Pons (tissue), 1 donor: ENCODE results near the gene OLAH.
A peak's percentile ranks its signal among the peaks of the same experiment; 100 is the strongest.
"Not testable (repeated sequence)": the region's sequence is repeated elsewhere in the genome, so short reads cannot be mapped to it uniquely, and the experiment has no call there.

Experiments used
- DNase-seq: peaks from one replicate; pipeline ENCODE4 v3.0.0-alpha.2; 2016; ENCODE audit warnings: low spot score

OLAH gene

DNA sequence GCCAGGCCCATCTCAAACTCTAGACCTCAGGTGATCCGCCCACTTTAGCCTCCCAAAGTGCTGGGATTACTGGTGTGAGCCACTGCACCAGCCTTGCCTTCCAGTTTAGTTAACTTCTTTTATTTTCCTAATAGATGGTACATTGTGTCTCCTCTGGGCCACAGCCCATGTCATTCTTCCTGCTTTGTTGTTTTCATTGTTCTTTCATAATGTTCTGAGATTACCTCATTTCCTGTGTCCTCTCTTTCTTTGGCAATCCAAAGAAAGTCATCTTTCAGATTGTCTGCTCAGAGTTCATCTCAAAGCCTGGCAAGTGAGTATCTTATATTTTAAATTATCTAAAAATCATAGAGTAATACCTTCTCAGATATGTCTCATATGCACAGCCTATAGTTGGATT, at the start of gene OLAH:
Gene OLAH (plus strand): TSS at position 270 of the 400 bp plus-strand sequence. CDS start 3,346 bp downstream, outside the sequence.
- no peak for DNase-seq

DNA sequence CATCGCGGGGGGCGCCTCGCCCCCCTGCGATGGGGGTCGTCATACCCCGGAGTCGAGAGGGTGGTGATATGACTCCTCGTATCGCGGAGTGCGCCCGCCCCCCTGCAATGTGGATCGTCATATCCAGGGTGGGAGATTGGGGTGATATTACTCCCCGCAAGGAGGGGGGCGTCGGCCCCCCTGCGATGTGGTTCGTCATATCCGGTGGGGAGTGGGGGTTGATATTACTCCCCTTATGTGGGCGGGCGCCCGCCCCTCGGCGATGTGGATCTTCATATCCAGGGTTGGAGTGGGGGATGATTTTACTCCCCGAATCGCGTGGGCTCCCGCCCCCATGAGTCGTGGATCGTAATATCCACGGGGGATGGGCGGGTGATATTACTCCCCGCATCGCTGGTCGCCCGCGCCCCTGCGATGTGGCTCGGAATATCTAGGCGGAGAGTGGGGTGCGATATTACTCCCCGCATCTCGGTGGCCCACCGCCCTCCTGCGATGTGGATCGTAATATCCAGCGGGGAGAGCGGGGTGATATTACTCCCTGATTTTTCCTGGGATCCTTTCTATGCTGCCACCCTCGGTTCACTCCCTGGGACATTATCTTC, 47.7 kb upstream of the OLAH start:
- no peak for DNase-seq

DNA sequence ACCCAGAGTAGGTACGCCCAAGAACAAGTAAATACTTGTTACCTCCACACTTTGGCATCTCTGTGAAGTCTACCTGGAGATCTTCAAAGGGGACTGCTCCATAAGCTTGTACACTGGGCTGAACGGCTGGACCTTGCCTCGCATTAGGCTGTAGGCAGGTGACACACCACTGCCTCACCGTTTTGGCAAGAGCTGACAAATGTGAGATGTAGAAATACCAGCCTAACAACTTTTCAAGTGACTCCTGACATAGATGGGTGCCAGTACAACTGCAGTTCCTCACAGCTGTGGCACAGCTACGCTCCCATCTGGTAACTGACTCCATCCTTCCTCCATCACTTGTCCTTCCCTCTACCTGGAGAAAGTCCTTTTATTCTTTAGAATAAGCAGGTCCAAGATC, 30.2 kb upstream of the OLAH start:
- DNase-seq: not testable (repeated sequence)

DNA sequence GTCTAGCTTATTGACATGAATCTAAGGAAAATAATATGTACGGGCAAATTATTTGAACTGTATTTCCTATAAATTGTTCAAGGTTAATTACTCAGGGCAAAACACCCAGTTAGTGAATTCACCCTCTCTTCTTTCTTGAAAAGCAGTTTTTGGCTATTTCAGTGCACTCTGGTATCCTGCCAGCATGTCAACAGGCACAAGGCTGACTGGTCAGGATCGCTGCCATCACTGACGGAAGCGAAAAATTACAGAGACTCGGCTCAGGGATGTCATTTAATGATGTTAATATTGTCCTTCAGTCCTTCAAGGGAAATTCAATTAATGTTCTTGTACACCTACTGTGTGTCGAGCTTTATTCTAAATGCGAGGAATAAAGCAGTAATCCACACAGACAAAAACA, 28.3 kb upstream of the OLAH start:
- no peak for DNase-seq

DNA sequence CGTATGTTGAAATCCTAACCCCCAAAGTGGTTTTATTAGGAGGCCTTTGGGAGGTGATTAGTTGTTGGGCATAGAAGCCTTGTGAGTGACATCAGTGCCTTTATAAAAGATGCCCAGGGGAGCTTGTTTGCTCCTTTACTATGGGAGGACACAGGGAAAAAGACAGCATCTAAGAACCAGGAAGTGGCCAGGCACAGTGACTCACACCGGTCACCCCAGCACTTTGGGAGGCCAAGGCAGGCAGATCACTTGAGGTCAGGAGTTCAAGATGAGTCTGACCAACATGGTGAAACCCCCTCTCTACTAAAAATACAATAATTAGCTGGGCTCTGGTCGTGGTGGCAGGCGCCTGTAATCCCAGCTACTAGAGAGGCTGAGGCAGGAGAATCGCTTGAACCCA, 22.8 kb upstream of the OLAH start:
- not testable (repeated sequence) for DNase-seq

DNA sequence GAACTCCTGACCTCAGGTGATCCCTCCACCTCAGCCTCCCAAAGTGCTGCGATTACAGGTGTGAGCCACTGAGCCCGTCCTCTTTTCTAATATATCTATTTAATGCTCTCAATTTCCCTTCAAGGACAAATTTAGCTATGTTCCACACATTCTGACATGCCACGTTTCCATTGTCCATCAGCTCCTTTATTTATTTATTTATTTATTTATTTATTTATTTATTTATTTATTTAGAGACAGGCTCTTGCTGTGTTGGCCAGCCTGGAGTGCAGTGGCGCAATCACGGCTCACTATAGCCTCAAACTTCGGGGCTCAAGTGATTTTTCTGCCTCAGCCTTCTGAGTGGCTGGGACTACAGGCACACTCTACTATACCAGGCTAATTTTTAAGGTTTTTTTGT, 20.7 kb upstream of the OLAH start:
- DNase-seq: not testable (repeated sequence)

DNA sequence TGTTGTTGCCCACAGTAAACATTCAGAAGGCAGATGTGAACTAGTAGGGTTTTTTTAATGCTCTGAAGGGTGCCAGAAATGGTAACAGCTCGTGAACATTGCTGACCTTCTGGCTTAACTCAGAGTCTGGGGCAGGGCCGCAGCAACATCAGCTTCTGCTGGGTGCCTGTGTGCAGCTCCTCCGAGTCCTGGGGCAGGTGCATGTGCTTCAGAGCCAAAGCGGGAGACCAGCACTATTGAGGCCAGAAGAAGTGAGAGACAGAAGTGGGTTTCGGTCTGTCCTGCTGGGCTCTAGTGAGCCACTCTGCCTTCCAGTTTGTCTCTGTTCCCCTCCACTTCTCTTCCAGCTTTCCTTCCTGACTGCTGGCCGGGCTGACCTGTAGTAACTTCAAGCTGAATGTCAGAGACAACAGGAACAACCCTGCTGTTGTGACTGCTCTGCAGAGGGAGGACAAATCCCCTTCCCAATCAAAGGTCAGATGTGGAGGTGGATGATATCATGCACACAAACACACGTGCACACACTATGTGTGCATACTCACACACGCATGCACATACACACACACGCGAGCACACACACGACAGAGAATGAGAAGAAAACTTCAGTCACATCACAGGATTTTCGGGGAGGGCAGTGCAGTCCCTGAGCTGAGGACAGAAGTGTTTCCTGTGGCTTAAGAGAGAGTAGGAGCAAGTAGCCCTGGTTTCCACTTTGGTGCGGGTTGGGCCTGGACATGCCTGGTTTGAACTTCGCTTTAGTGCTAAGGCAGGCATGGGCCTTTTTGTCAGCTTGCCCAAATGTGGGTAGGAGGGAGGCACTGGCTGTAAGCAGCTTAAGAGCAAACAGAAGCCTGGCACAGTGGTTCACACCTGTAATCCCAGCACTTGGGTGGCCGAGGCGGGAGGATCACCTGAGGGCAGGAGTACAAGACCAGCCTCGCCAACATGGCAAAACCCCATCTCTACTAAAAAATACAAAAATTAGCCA, 19.4 kb upstream of the OLAH start:
- not testable (repeated sequence) for DNase-seq

DNA sequence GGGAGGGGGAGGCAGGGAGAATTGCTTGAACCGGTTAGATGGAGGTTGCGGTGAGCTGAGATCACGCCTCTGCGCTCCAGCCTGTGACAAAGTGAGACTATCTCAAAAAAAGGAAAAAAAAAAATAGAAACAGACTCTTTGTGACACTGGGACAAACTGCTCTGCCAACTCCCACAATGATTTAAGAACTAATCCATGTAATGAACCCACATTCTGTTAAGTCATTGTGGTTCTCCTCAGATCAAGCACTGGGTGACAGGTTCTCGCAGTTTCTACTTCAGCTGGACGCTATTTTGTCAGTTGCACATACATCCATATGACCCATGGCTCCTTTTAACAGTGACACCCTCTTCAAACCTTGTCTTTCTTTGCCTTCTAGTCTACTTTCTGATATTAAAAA, 18.7 kb upstream of the OLAH start:
- not testable (repeated sequence) for DNase-seq

DNA sequence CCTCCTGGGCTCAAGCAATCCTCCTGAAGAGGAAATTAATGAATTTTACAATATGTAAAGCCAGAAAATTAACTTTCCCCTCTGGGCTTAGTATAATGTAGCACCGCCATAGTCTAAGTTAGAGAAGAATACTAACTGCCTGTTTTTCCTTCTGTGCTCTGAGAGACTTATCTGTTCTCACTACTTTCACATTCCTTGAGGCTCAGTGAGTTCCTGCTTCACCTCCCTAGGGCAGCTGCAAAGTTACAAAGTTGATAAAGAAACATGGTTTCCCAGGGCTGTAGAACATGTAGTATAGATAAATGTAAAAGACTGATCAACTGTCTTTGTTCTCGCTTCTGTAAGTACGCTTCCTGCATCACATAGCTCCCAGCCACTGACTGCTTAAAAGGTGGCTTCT, 16.0 kb upstream of the OLAH start:
- no peak for DNase-seq

DNA sequence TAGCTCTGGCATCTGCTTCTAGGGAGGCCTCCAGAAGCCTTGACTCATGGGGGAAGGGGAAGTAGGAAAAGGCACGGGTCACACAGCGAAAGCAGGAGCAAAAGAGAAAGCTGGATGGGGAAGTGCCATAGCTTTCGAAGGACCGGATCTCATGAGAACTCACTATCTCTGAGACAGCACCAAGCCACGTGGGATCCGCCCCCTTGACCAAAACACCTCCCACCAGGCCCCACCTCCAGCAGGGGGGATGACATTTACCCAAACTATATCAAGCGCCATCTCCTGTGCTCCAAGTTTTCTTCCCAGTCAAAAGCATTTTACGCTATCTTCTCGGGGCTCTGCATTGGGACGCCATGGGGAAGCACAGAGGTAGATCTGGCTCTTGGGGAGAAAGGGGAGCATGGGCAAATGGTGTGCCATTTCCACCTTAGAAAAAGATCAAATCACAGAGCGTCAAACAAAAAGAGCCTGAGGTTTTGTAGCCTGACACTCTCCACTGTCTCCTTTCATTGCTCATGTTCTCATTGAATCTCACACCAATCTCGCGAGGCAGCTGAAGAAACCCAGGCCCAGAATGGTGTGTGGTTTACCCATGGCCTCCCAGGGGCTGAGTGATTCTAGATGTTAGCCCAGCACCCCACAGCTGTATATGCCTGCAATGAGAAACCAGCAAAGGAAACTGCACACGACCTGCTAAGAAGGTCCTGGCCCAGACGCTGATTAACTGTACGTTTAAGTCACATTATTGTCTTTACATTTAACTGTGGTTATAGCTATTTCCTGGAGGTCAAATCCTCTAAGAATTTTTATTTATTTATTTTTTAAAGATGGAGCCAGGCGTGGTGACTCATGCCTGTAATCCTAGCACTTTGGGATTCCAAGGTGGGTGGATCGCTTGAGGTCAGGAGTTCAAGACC, 8.1 kb upstream of the OLAH start:
- DNase-seq: peak; percentile 69

DNA sequence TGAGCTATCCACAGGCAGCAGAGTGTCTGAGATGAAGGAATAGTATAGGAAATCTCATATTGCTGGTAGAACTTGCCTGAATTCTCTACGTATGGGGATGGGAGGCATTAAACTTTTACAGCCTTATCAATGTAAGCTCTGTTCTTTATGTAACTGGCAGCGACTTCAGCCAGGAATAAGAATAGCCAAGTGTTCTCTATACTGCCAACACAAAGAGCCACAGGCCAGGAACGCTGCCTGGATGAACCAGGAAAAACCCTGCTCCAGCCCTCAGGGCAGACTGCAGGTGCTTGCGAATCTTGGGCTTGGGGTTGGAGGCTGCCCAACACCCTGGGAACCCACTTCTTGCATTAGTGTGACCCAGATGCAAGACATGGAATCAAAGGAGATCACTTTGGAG, 6.1 kb upstream of the OLAH start:
- no peak for DNase-seq

DNA sequence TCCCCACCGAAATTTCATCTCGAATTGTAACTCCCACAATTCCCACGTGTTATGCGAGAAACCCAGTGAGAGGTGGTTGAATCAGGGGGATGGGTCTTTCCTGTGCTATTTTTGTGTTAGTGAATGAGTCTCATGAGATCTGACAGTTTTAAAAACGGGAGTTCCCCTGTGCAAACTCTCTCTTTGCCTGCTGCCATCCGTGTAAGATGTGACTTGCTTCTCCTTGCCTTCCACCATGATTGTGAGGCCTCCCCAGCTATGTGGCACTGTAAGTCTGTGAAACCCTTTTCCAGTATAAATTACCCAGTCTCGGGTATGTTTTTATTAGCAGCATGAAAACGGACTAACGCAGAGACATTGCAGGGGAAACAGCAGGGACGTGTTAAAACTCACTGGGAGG, 5.3 kb upstream of the OLAH start:
- no peak for DNase-seq

DNA sequence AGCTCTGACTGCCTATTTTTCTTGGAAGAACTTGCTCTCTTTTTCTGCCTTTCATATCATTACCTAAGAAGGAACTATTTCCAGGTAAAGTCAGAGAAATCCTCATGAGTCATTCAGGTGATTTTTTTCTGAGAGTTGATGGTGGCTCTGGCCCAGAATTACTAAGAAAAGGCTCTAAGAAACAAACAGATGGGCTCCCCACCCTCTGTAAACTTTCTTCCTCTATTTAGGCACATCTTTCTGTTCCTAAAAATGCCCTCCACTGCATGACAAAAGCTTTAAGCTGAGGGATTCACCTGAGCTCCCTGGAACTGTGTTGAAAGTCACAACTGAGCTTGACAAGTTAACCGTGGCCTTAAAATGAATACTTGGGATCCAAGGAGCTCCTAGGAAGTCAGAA, 1.6 kb downstream of the OLAH start:
- DNase-seq: no peak

DNA sequence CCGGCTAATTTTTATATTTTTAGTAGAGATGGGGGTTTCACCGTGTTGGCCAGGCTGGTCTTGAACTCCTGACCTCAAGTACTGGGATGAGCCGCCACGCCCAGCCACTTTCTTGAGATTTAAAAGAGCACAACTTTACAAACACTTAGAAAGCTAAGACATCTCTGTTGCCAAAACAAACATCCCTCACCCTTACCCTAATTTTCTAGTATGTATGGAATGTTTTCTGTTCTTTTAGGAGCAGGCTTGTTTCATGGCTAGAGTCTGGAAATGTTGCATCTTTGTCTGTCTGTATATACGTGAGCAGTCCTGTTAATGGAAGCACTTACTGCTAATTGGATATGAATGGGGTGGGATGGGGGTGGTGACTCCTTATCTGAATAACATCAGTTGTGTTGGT, 2.9 kb downstream of the OLAH start:
- DNase-seq: no peak

DNA sequence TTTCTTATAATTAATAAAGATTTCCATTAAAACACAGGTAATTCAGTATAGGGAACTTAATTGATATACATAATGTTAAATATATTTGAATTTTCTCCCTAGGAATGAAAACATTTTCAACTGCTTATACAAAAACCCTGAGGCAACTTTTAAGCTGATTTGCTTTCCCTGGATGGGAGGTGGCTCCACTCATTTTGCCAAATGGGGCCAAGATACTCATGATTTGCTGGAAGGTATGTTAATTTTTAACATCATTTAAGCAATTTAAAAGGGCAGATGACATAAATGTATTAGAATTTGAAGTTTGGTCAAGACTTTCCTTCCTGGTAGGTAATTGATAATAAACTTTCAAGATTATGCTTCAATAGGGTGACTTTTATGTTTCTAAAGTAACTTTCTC, 5.8 kb downstream of the OLAH start:
- no peak for DNase-seq

DNA sequence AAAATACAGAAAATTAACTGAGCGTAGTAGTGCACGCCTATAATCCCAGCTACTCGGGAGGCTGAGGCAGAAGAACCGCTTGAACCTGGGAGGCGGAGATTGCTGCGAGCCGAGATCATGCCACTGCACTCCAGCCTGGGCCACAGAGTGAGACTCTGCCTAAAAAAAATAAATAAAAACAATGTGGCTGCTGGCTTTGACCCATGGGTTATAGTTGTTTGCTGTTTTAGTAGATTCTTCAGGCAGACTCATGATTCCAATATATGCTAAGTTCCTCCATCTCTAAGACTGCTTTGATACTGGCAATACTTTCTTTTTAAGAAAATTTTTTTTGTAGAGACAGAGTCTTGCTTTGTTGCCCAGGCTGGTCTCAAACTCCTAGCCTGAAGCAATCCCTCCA, 8.4 kb downstream of the OLAH start:
- DNase-seq: no peak

DNA sequence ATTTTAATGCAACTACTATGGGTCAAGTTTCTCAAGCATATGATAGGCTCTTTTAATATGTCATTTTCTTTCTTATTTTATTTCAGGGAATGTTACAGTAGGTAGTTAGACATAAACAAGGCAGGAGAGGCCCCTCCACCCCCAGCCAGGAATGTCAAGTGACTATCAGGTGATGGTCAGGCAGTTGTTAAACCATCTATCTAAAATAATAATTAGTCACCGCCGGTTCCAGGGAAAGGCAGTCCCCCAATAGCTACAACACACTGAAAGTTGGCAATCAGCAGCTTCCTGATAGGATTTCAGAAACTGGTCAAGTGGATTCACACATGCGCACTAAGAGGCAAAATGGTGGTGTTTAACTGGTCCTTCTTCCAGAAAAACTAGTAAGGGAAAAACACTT, 9.3 kb downstream of the OLAH start:
- no peak for DNase-seq

DNA sequence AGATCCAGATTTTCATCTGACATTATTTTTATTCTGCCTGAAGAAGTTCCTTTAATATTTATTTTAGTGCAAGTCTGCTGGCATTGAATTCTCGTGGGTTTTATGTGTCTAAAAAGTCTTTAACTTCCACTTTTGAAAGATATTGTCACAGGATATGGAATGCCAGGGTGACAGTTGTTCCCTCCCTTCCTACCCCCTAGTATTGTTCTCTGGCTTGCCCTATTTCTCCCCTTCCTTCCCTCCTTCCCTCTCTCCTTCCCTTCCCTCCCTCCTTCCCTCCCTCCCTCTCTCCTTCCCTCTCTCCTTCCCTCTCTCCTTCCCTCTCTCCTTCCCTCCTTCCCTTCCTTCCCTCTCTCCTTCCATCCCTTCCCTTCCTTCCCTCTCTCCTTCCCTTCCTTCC, 14.9 kb downstream of the OLAH start:
- DNase-seq: no peak

DNA sequence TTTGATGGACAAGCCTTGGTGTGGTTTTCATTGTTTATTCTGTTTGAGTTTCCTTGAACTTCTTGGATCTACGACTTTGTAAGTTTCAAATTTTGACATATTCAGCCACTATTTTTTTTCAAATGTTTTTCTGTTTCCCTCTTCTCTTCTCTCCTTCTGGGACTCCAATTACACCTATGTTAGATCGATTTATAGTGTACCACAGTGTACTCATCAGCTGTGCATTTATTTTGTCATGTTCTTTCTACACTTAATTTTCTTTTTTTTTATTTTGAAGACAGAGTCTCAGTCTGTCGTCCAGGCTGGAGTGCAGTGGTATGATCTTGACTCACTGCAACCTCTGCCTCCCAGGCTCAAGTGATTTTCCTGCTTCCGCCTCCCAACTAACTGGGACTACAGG, 16.2 kb downstream of the OLAH start:
- DNase-seq: no peak

DNA sequence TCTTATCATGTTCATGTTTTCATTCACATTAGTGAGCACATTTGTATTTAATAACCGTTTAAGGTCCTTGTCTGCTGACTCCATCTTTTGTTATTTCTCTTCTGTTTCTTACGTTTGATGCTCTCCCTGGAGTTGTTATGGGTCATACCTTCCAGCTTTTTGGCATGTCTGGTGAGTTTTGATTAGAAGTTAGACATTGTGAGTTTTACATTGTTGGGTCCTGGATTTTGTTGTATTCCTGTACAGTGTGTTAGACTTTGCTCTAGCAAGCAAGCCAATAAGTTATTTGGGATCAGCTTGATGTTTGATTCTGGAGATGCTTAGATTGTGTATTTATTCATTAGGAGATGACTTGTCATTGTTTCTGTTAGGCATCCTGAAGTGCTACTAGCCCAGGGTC, 16.9 kb downstream of the OLAH start:
- DNase-seq: no peak

DNA sequence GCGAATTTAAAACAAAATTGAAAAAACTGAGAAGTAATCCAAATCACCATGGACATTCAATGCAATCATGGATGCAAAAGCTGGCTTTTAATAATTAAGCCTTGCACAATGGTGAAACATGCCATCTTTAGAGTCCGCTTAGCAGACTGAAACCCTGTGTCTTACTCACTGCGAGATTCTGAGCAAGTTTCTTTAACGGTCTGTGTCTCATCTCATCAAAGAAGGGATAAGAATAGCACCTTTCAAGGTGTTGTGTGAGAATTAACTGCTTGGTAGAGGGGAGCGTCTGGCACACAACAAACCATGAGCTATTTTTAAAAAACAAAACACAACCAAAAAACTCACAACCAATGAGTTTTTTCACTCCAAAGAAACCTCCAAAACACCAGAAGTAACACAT, 23.4 kb downstream of the OLAH start:
- DNase-seq: no peak

DNA sequence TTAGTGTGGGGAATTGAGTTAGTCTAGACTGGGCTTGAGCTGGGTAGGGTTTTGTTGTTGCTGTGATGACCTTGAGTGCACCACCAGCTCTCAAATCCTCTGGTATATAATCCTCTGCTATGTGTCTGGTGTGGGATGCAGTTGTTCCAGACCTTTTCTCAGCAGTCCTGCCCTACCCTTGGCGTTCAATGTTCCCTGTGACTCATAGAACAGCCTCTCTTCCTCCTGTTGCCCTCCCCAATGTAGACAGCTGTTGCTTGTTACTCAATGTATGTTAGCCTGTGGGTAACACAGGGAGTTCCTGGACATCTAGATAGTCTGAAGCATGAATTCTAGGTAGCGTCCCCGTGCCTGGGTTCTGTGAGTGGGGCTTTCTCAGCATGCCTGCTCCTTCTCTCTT, 25.1 kb downstream of the OLAH start:
- no peak for DNase-seq
